H9 (cell line): ENCODE results near the gene SHPK. TPM values are rescaled to one million over a fixed set of nuclear protein-coding genes. Genes with fewer than 3 reads are reported as not detected.

ENCODE experiments used
- DNase-seq: peaks from one replicate; pipeline ENCODE4 v3.0.0-alpha.2; 2017
- H2AFZ ChIP-seq: one replicate; pipeline ENCODE4 v1.6.1; 2013; ENCODE audit warnings: mild to moderate bottlenecking, low read length, control low read depth, moderate library complexity
- H2AK5ac ChIP-seq: 2 replicates; pipeline ENCODE4 v1.6.1; 2013; ENCODE audit warnings: low read length, control low read depth, mixed read lengths; ENCODE audit not compliant: insufficient read length
- H2BK120ac ChIP-seq: one replicate; pipeline ENCODE4 v1.6.1; 2013; ENCODE audit warnings: low read depth, mild to moderate bottlenecking, low read length, control low read depth, inconsistent platforms; ENCODE audit not compliant: poor library complexity, severe bottlenecking
- H2BK12ac ChIP-seq: 2 replicates; pipeline ENCODE4 v1.6.1; 2013; ENCODE audit warnings: low read length, control low read depth, mixed read lengths, low read depth; ENCODE audit not compliant: insufficient read length
- H2BK15ac ChIP-seq: 2 replicates; pipeline ENCODE4 v1.6.1; 2013; ENCODE audit warnings: low read depth, low read length, control low read depth
- H2BK20ac ChIP-seq: one replicate; pipeline ENCODE4 v1.6.1; 2013; ENCODE audit warnings: low read depth, mild to moderate bottlenecking, low read length, control low read depth, inconsistent platforms; ENCODE audit not compliant: poor library complexity, severe bottlenecking
- H2BK5ac ChIP-seq: 2 replicates; pipeline ENCODE4 v1.6.1; 2013; ENCODE audit warnings: low read length, control low read depth, mixed read lengths; ENCODE audit not compliant: insufficient read length
- H3K14ac ChIP-seq: 2 replicates; pipeline ENCODE4 v1.6.1; 2013; ENCODE audit warnings: low read length, control low read depth; ENCODE audit not compliant: insufficient read depth
- H3K18ac ChIP-seq: 2 replicates; pipeline ENCODE4 v1.6.1; 2013; ENCODE audit warnings: low read depth, mild to moderate bottlenecking, mixed read lengths, low read length, control low read depth; ENCODE audit not compliant: insufficient read length
- H3K23ac ChIP-seq: 2 replicates; pipeline ENCODE4 v1.6.1; 2013; ENCODE audit warnings: low read length, control low read depth, mixed read lengths, low read depth; ENCODE audit not compliant: insufficient read length
- H3K23me2 ChIP-seq: 2 replicates; pipeline ENCODE4 v1.6.1; 2013; ENCODE audit warnings: low read depth, mild to moderate bottlenecking, mixed read lengths, low read length, control low read depth; ENCODE audit not compliant: insufficient read length, poor library complexity, severe bottlenecking
- H3K27ac ChIP-seq: 2 replicates; pipeline ENCODE4 v1.5.1; 2013; ENCODE audit warnings: low read length, control low read depth, mixed read lengths, low read depth; ENCODE audit not compliant: insufficient read length
- H3K27me3 ChIP-seq: 2 replicates; pipeline ENCODE4 v1.6.1; 2013; ENCODE audit warnings: low read length, control low read depth, inconsistent platforms; ENCODE audit not compliant: insufficient read depth
- H3K4ac ChIP-seq: 2 replicates; pipeline ENCODE4 v1.6.1; 2013; ENCODE audit warnings: low read depth, mild to moderate bottlenecking, control low read depth, inconsistent platforms, low read length, moderate library complexity
- H3K4me1 ChIP-seq: 2 replicates; pipeline ENCODE4 v1.6.1; 2013; ENCODE audit warnings: low read length, control low read depth, inconsistent platforms; ENCODE audit not compliant: insufficient read depth
- H3K4me2 ChIP-seq: 2 replicates; pipeline ENCODE4 v1.6.1; 2013; ENCODE audit warnings: low read length, control low read depth, mixed read lengths; ENCODE audit not compliant: insufficient read length, insufficient read depth
- H3K56ac ChIP-seq: 2 replicates; pipeline ENCODE4 v1.6.1; 2013; ENCODE audit warnings: low read depth, mild to moderate bottlenecking, mixed read lengths, low read length, control low read depth; ENCODE audit not compliant: insufficient read length
- H3K79me1 ChIP-seq: 2 replicates; pipeline ENCODE4 v1.6.1; 2013; ENCODE audit warnings: low read depth, mild to moderate bottlenecking, moderate library complexity, low read length, control low read depth, inconsistent platforms; ENCODE audit not compliant: insufficient read depth, poor library complexity, severe bottlenecking
- H3K79me2 ChIP-seq: 2 replicates; pipeline ENCODE4 v1.6.1; 2013; ENCODE audit warnings: low read length, control low read depth, inconsistent platforms; ENCODE audit not compliant: insufficient read depth
- H3K9ac ChIP-seq: 2 replicates; pipeline ENCODE4 v1.6.1; 2013; ENCODE audit warnings: low read length, control low read depth, mixed read lengths; ENCODE audit not compliant: insufficient read length; ENCODE audit errors: extremely low read depth
- H3K9me3 ChIP-seq: one replicate; pipeline ENCODE4 v1.6.1; 2013; ENCODE audit warnings: low read depth, low read length, inconsistent platforms; ENCODE audit not compliant: control insufficient read depth
- H3T11ph ChIP-seq: one replicate; pipeline ENCODE4 v1.6.1; 2013; ENCODE audit warnings: mild to moderate bottlenecking, low read length, control low read depth, inconsistent platforms
- H4K20me1 ChIP-seq: one replicate; pipeline ENCODE4 v1.6.1; 2013; ENCODE audit not compliant: control insufficient read depth, insufficient read length, insufficient read depth
- H4K5ac ChIP-seq: 2 replicates; pipeline ENCODE4 v1.6.1; 2013; ENCODE audit warnings: low read depth, mild to moderate bottlenecking, mixed read lengths, low read length, control low read depth; ENCODE audit not compliant: insufficient read length
- H4K8ac ChIP-seq: replicated peaks from 2 replicates; pipeline ENCODE4 v1.6.1; 2013; ENCODE audit warnings: low read length, control low read depth, mixed read lengths, low read depth; ENCODE audit not compliant: insufficient read length
- H4K91ac ChIP-seq: 2 replicates; pipeline ENCODE4 v1.6.1; 2013; ENCODE audit warnings: low read depth, mild to moderate bottlenecking, moderate library complexity, mixed read lengths, low read length, control low read depth; ENCODE audit not compliant: insufficient read length
- H3K27ac Mint-ChIP-seq, 3 experiments: 2 replicates in 2 of 3; 3 replicates in 1 of 3; pipeline ENCODE4 v1.8.0; 2020 to 2021; ENCODE audit warnings: mixed read lengths in 3 of 3, mild to moderate bottlenecking in 1 of 3, moderate library complexity in 1 of 3
- H3K27me3 Mint-ChIP-seq: 2 replicates; pipeline ENCODE4 v1.8.0; 2021; ENCODE audit warnings: low read depth, mild to moderate bottlenecking, moderate library complexity, mixed read lengths
- H3K36me3 Mint-ChIP-seq, 3 experiments: 2 replicates in 2 of 3; 3 replicates in 1 of 3; pipeline ENCODE4 v1.8.0; 2020 to 2021; ENCODE audit warnings: low read depth in 3 of 3, mixed read lengths in 3 of 3; ENCODE audit not compliant: insufficient read depth in 1 of 3
- H3K4me1 Mint-ChIP-seq, 2 experiments: 2 replicates each; pipeline ENCODE4 v1.8.0; 2020; ENCODE audit warnings: mixed read lengths in 2 of 2
- H3K4me3 Mint-ChIP-seq, 2 experiments: 2 replicates in 1 of 2; 3 replicates in 1 of 2; pipeline ENCODE4 v1.8.0; 2020 to 2021; ENCODE audit warnings: mild to moderate bottlenecking in 2 of 2, mixed read lengths in 2 of 2, moderate library complexity in 1 of 2
- H3K9me3 Mint-ChIP-seq, 2 experiments: 2 replicates in 1 of 2; 3 replicates in 1 of 2; pipeline ENCODE4 v1.8.0; 2020; ENCODE audit warnings: mild to moderate bottlenecking in 2 of 2, mixed read lengths in 2 of 2, moderate library complexity in 1 of 2
- WGBS: extraction: QIAGEN DNeasy Blood & Tissue Kit; methylation state at CpG from one replicate; pipeline ENCODE4 v1.1.7; 2013; ENCODE audit warnings: missing lambda C conversion rate, low lambda C conversion rate, mixed read lengths; ENCODE audit not compliant: insufficient read length; ENCODE audit errors: extremely low coverage; 5-methylcytosine and 5-hydroxymethylcytosine counted together
- total RNA-seq: library from RNA; stranded (reverse); gene quantifications from 2 replicates; pipeline ENCODE4 v1.2.1, GENCODE V29; 2021
- TF ChIP-seq, protein P1 (sequence below): fragments of 200-600 bp; sonication (generic); conservative IDR thresholded peaks from 3 replicates; pipeline ENCODE4 v1.8.0; 2021; ENCODE audit warnings: antibody characterized with exemption, mild to moderate bottlenecking

SHPK gene
- total RNA-seq, 1 experiment from 2014 or later, result 27.0 TPM

DNA sequence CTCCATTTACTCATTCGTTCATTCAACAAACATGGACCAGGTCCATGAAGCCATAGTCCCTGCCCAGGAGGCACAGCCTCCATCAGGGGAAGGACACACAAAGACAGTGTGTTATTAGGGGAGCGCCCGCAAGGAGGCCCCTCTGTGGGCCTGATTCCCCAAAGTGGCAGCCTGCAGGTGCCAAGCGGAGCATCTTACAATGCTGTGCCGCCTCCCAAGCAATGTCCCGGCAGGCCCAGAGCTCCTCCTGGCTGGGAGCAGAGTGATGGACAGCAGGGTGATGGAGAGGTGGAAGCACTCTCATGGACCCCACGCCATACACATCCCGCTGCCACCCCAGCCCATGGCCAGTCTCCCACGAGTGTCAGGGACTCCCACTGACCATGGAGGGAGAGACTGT is 52.6 kb downstream of the SHPK start:
- no peak overlapping the region for H4K5ac ChIP-seq
- H3K27me3 Mint-ChIP-seq, result no peaks in the 10 kb centered on the region
- no peak overlapping the region for H3K56ac ChIP-seq
- H4K20me1 ChIP-seq, result no peaks in the 10 kb centered on the region
- no peaks in the 10 kb centered on the region for H3K27me3 ChIP-seq
- no CpG with 5 or more reads among the region's 9 CpGs for whole genome bisulfite sequencing
- H3T11ph ChIP-seq, result no peak overlapping the region
- H3K36me3 Mint-ChIP-seq, result peaks cover 11 to 41% (median 27%) of the 10 kb centered on the region in 3 experiments
- no peak overlapping the region for H3K27ac Mint-ChIP-seq
- no peak overlapping the region for H3K4me2 ChIP-seq
- H3K23ac ChIP-seq, result no peak overlapping the region
- no peak overlapping the region for H3K4ac ChIP-seq
- TF ChIP-seq, protein P1, sequence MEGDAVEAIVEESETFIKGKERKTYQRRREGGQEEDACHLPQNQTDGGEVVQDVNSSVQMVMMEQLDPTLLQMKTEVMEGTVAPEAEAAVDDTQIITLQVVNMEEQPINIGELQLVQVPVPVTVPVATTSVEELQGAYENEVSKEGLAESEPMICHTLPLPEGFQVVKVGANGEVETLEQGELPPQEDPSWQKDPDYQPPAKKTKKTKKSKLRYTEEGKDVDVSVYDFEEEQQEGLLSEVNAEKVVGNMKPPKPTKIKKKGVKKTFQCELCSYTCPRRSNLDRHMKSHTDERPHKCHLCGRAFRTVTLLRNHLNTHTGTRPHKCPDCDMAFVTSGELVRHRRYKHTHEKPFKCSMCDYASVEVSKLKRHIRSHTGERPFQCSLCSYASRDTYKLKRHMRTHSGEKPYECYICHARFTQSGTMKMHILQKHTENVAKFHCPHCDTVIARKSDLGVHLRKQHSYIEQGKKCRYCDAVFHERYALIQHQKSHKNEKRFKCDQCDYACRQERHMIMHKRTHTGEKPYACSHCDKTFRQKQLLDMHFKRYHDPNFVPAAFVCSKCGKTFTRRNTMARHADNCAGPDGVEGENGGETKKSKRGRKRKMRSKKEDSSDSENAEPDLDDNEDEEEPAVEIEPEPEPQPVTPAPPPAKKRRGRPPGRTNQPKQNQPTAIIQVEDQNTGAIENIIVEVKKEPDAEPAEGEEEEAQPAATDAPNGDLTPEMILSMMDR, result no peak
- no peaks in the 10 kb centered on the region for H3K79me1 ChIP-seq
- H2BK20ac ChIP-seq, result no peak overlapping the region
- no peak overlapping the region for H2AFZ ChIP-seq
- no peak overlapping the region for H2BK120ac ChIP-seq
- no peaks in the 10 kb centered on the region for H3K4me1 ChIP-seq
- DNase-seq, result no peak
- H3K23me2 ChIP-seq, result peaks cover 2% of the 10 kb centered on the region
- H4K91ac ChIP-seq, result no peak overlapping the region
- no peak overlapping the region for H2BK12ac ChIP-seq
- H2AK5ac ChIP-seq, result no peak overlapping the region
- H2BK15ac ChIP-seq, result no peak overlapping the region
- no peak overlapping the region for H2BK5ac ChIP-seq
- H4K8ac ChIP-seq, result no peak overlapping the region
- H3K4me1 Mint-ChIP-seq, result no peaks in the 10 kb centered on the region
- no peaks in the 10 kb centered on the region for H3K9me3 ChIP-seq
- no peak overlapping the region for H3K9ac ChIP-seq
- no peak overlapping the region for H3K27ac ChIP-seq
- H3K79me2 ChIP-seq, result no peaks in the 10 kb centered on the region
- no peak overlapping the region for H3K14ac ChIP-seq
- no peak overlapping the region for H3K18ac ChIP-seq
- H3K4me3 Mint-ChIP-seq, result no peak overlapping the region
- H3K9me3 Mint-ChIP-seq, result no peaks in the 10 kb centered on the region
